ENCODE data around the gene CFAP77.

The CFAP77 gene

GRCh38 chr9:132485393-132485792 lies 75.4 kb downstream of the CFAP77 start:
- Histone ChIP-seq H2BK120ac (ENCODE audit: low read depth, low read length) (no peak overlapping the region), H2AFZ (ENCODE audit: low read depth, low read length) (no peak overlapping the region), H3K36me3 (ENCODE audit: control insufficient read depth in 1 of 2, insufficient read depth in 2 of 2, low read depth in 1 of 2, low read length in 2 of 2) (no peaks in the 10 kb centered on the region), H3K4me2 (ENCODE audit: low read length, poor library complexity, severe bottlenecking) (no peak overlapping the region), H4K8ac (ENCODE audit: low read length) (no peak overlapping the region), H3K27ac (ENCODE audit: low read length, poor library complexity, severe bottlenecking) (no peak overlapping the region), H3K18ac (ENCODE audit: low read depth in 1 of 2, low read length in 2 of 2) (no peak overlapping the region), H3K79me1 (replicated peaks; ENCODE audit: low read length, poor library complexity, severe bottlenecking) (no peaks in the 10 kb centered on the region), H3K23ac (ENCODE audit: low read length in 2 of 2) (no peak overlapping the region), H3K14ac (ENCODE audit: low read length in 2 of 2) (no peak overlapping the region), H2BK5ac (ENCODE audit: low read depth, low read length, poor library complexity, severe bottlenecking) (no peak overlapping the region), H3K9me3 (ENCODE audit: control insufficient read depth, low read length) (no peaks in the 10 kb centered on the region), H2AK5ac (ENCODE audit: low read length, severe bottlenecking) (no peak overlapping the region), H3K4ac (ENCODE audit: low read depth in 1 of 2, low read length in 2 of 2) (no peak overlapping the region), H2BK15ac (ENCODE audit: low read depth, poor library complexity, severe bottlenecking) (no peak overlapping the region), H4K91ac (ENCODE audit: low read length) (no peak overlapping the region), H3K27me3 (ENCODE audit: control insufficient read depth in 1 of 2, insufficient read depth in 1 of 2, low read length in 2 of 2) (peaks cover 45 to 88% of the 10 kb centered on the region in 2 experiments), H3K4me1 (ENCODE audit: control insufficient read depth, insufficient read depth, low read depth, low read length) (peaks cover 4% of the 10 kb centered on the region), H3K9ac (ENCODE audit: low read length) (no peak overlapping the region), H3K4me3 (ENCODE audit: insufficient read depth in 1 of 2, low read depth in 1 of 2, low read length in 2 of 2) (no peak overlapping the region), H2BK12ac (ENCODE audit: low read length in 2 of 2) (no peak overlapping the region)
- no peak for DNase-seq
- 82% methylated on average over 14 of the region's 14 CpGs for WGBS

DNA sequence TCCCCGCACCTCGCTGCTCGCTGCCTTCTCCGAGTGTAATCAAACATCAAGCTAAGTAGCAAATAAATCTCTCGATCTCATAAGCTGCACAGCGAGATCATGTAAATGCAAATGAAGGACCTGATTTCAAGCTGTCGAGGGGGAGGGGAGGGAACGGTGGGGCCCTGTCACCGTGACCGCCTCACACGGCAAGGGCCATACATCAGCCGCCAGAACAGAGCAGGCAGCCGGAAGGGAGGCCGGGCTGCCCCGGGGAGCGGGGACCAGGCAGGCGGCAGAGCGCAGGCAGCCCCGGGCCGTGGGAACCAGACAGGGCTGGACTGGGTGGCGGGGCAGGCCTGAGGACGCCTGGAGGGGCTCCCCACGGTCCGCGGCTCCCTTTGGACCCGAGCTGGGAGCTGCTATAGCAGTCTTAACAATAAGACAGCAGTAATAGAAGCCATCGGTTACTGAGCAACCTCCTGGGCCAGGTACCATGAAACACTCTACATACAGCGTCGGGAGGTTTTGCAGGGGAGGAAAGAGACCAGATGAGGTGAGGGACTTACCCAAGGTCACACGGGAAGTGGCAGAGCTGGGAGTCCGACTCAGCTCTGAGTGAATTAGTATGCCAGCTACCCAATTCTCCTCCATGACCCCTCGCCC lies 76.8 kb downstream of the CFAP77 start:
- H4K91ac ChIP-seq (ENCODE audit: low read length): no peak overlapping the region
- no peak overlapping the region for H3K9ac ChIP-seq (ENCODE audit: low read length)
- H3K36me3 ChIP-seq (ENCODE audit: control insufficient read depth in 1 of 2, insufficient read depth in 2 of 2, low read depth in 1 of 2, low read length in 2 of 2): no peaks in the 10 kb centered on the region
- no peak for DNase-seq
- H3K4me3 ChIP-seq (ENCODE audit: insufficient read depth in 1 of 2, low read depth in 1 of 2, low read length in 2 of 2): no peak overlapping the region
- no peak overlapping the region for H3K23ac ChIP-seq (ENCODE audit: low read length in 2 of 2)
- no peak overlapping the region for H2BK15ac ChIP-seq (ENCODE audit: low read depth, poor library complexity, severe bottlenecking)
- H3K18ac ChIP-seq (ENCODE audit: low read depth in 1 of 2, low read length in 2 of 2): no peak overlapping the region
- H3K79me1 ChIP-seq (replicated peaks; ENCODE audit: low read length, poor library complexity, severe bottlenecking): no peaks in the 10 kb centered on the region
- no peak overlapping the region for H2AFZ ChIP-seq (ENCODE audit: low read depth, low read length)
- no peak overlapping the region for H4K8ac ChIP-seq (ENCODE audit: low read length)
- H2AK5ac ChIP-seq (ENCODE audit: low read length, severe bottlenecking): no peak overlapping the region
- peaks cover 4% of the 10 kb centered on the region for H3K4me1 ChIP-seq (ENCODE audit: control insufficient read depth, insufficient read depth, low read depth, low read length)
- H3K27me3 ChIP-seq (ENCODE audit: control insufficient read depth in 1 of 2, insufficient read depth in 1 of 2, low read length in 2 of 2): peaks cover 40 to 81% of the 10 kb centered on the region in 2 experiments
- H2BK120ac ChIP-seq (ENCODE audit: low read depth, low read length): no peak overlapping the region
- no peak overlapping the region for H3K4ac ChIP-seq (ENCODE audit: low read depth in 1 of 2, low read length in 2 of 2)
- no peak overlapping the region for H3K14ac ChIP-seq (ENCODE audit: low read length in 2 of 2)
- no peak overlapping the region for H3K4me2 ChIP-seq (ENCODE audit: low read length, poor library complexity, severe bottlenecking)
- 76% methylated on average over 26 of the region's 32 CpGs for WGBS
- H2BK5ac ChIP-seq (ENCODE audit: low read depth, low read length, poor library complexity, severe bottlenecking): no peak overlapping the region
- H3K27ac ChIP-seq (ENCODE audit: low read length, poor library complexity, severe bottlenecking): no peak overlapping the region
- no peak overlapping the region for H2BK12ac ChIP-seq (ENCODE audit: low read length in 2 of 2)
- H3K9me3 ChIP-seq (ENCODE audit: control insufficient read depth, low read length): no peaks in the 10 kb centered on the region

- Histone ChIP-seq H2BK5ac (ENCODE audit: low read depth, low read length, poor library complexity, severe bottlenecking) (no peak overlapping the region), H3K23ac (ENCODE audit: low read length in 2 of 2) (no peak overlapping the region), H3K36me3 (ENCODE audit: control insufficient read depth in 1 of 2, insufficient read depth in 2 of 2, low read depth in 1 of 2, low read length in 2 of 2) (no peaks in the 10 kb centered on the region), H2AFZ (ENCODE audit: low read depth, low read length) (no peak overlapping the region), H3K27ac (ENCODE audit: low read length, poor library complexity, severe bottlenecking) (no peak overlapping the region), H3K9me3 (ENCODE audit: control insufficient read depth, low read length) (no peaks in the 10 kb centered on the region), H3K79me1 (replicated peaks; ENCODE audit: low read length, poor library complexity, severe bottlenecking) (no peaks in the 10 kb centered on the region), H3K18ac (ENCODE audit: low read depth in 1 of 2, low read length in 2 of 2) (no peak overlapping the region), H3K27me3 (ENCODE audit: control insufficient read depth in 1 of 2, insufficient read depth in 1 of 2, low read length in 2 of 2) (peaks cover 40 to 78% of the 10 kb centered on the region in 2 experiments), H3K4me2 (ENCODE audit: low read length, poor library complexity, severe bottlenecking) (no peak overlapping the region), H3K4me3 (ENCODE audit: insufficient read depth in 1 of 2, low read depth in 1 of 2, low read length in 2 of 2) (no peak overlapping the region), H2BK120ac (ENCODE audit: low read depth, low read length) (no peak overlapping the region), H4K8ac (ENCODE audit: low read length) (no peak overlapping the region), H4K91ac (ENCODE audit: low read length) (no peak overlapping the region), H3K4ac (ENCODE audit: low read depth in 1 of 2, low read length in 2 of 2) (no peak overlapping the region), H2BK15ac (ENCODE audit: low read depth, poor library complexity, severe bottlenecking) (no peak overlapping the region), H2BK12ac (ENCODE audit: low read length in 2 of 2) (no peak overlapping the region), H2AK5ac (ENCODE audit: low read length, severe bottlenecking) (no peak overlapping the region), H3K4me1 (ENCODE audit: control insufficient read depth, insufficient read depth, low read depth, low read length) (peaks cover 4% of the 10 kb centered on the region), H3K14ac (ENCODE audit: low read length in 2 of 2) (no peak overlapping the region), H3K9ac (ENCODE audit: low read length) (no peak overlapping the region)
- 93% methylated on average over 5 of the region's 7 CpGs for WGBS
- no peak for DNase-seq
Observed at GRCh38 chr9:132487351-132487791, 77.4 kb downstream of the CFAP77 start.

GRCh38 chr9:132487980-132488535 lies 78.0 kb downstream of the CFAP77 start:
- Histone ChIP-seq H3K14ac (ENCODE audit: low read length in 2 of 2) (no peak overlapping the region), H4K8ac (ENCODE audit: low read length) (no peak overlapping the region), H3K4ac (ENCODE audit: low read depth in 1 of 2, low read length in 2 of 2) (no peak overlapping the region), H3K27me3 (ENCODE audit: control insufficient read depth in 1 of 2, insufficient read depth in 1 of 2, low read length in 2 of 2) (peaks cover 40 to 82% of the 10 kb centered on the region in 2 experiments), H2BK5ac (ENCODE audit: low read depth, low read length, poor library complexity, severe bottlenecking) (no peak overlapping the region), H2BK120ac (ENCODE audit: low read depth, low read length) (no peak overlapping the region), H2BK15ac (ENCODE audit: low read depth, poor library complexity, severe bottlenecking) (no peak overlapping the region), H3K9ac (ENCODE audit: low read length) (no peak overlapping the region), H3K27ac (ENCODE audit: low read length, poor library complexity, severe bottlenecking) (no peak overlapping the region), H3K23ac (ENCODE audit: low read length in 2 of 2) (no peak overlapping the region), H3K18ac (ENCODE audit: low read depth in 1 of 2, low read length in 2 of 2) (no peak overlapping the region), H2BK12ac (ENCODE audit: low read length in 2 of 2) (no peak overlapping the region), H2AFZ (ENCODE audit: low read depth, low read length) (no peak overlapping the region), H3K4me1 (ENCODE audit: control insufficient read depth, insufficient read depth, low read depth, low read length) (peaks cover 4% of the 10 kb centered on the region), H3K79me1 (replicated peaks; ENCODE audit: low read length, poor library complexity, severe bottlenecking) (no peaks in the 10 kb centered on the region), H3K9me3 (ENCODE audit: control insufficient read depth, low read length) (peaks cover 1% of the 10 kb centered on the region), H3K36me3 (ENCODE audit: control insufficient read depth in 1 of 2, insufficient read depth in 2 of 2, low read depth in 1 of 2, low read length in 2 of 2) (no peaks in the 10 kb centered on the region), H3K4me3 (ENCODE audit: insufficient read depth in 1 of 2, low read depth in 1 of 2, low read length in 2 of 2) (no peak overlapping the region), H3K4me2 (ENCODE audit: low read length, poor library complexity, severe bottlenecking) (no peak overlapping the region), H4K91ac (ENCODE audit: low read length) (no peak overlapping the region), H2AK5ac (ENCODE audit: low read length, severe bottlenecking) (no peak overlapping the region)
- DNase-seq: no peak
- WGBS: 53% methylated on average over 7 of the region's 7 CpGs
